ENCODE results near the gene TBC1D2.

Gene TBC1D2

GRCh38 chr9:98254228-98255060, 1.0 kb downstream of the TBC1D2 start:
- DNase-seq (ENCODE audit: low read depth): no peak
- no peak for TF ChIP-seq CTCF (IDR thresholded peaks at IDR 0.05; ENCODE audit: control insufficient read depth, insufficient read depth, low read depth, low read length, missing control alignments)

GRCh38 chr9:98253565-98253964, 1.9 kb downstream of the TBC1D2 start:
- peak overlapping the region; percentile 87 for H3K4me3 ChIP-seq (ENCODE audit: control insufficient read depth, low read depth, low read length)
- no peak for DNase-seq (ENCODE audit: low read depth)
- TF ChIP-seq CTCF (IDR thresholded peaks at IDR 0.05; ENCODE audit: control insufficient read depth, insufficient read depth, low read depth, low read length, missing control alignments): no peak

More at GRCh38 chr9:98254228-98255060, 1.0 kb downstream of the TBC1D2 start:
- H3K4me3 ChIP-seq (ENCODE audit: control insufficient read depth, low read depth, low read length): peak overlapping the region; percentile 87

- DNase-seq (ENCODE audit: low read depth): peak; percentile 41
- no peak for TF ChIP-seq CTCF (IDR thresholded peaks at IDR 0.05; ENCODE audit: control insufficient read depth, insufficient read depth, low read depth, low read length, missing control alignments)
- H3K4me3 ChIP-seq (ENCODE audit: control insufficient read depth, low read depth, low read length): no peak overlapping the region
Measured at GRCh38 chr9:98251551-98251950, 3.9 kb downstream of the TBC1D2 start.

GRCh38 chr9:98249771-98250170, 5.7 kb downstream of the TBC1D2 start:
- DNase-seq (ENCODE audit: low read depth): no peak
- no peak for TF ChIP-seq CTCF (IDR thresholded peaks at IDR 0.05; ENCODE audit: control insufficient read depth, insufficient read depth, low read depth, low read length, missing control alignments)
- no peak overlapping the region for H3K4me3 ChIP-seq (ENCODE audit: control insufficient read depth, low read depth, low read length)

GRCh38 chr9:98248737-98249474, 6.5 kb downstream of the TBC1D2 start:
- H3K4me3 ChIP-seq (ENCODE audit: control insufficient read depth, low read depth, low read length): no peak overlapping the region
- DNase-seq (ENCODE audit: low read depth): peak; percentile 95
- TF ChIP-seq CTCF (IDR thresholded peaks at IDR 0.05; ENCODE audit: control insufficient read depth, insufficient read depth, low read depth, low read length, missing control alignments): no peak

- no peak overlapping the region for H3K4me3 ChIP-seq (ENCODE audit: control insufficient read depth, low read depth, low read length)
- no peak for DNase-seq (ENCODE audit: low read depth)
- no peak for TF ChIP-seq CTCF (IDR thresholded peaks at IDR 0.05; ENCODE audit: control insufficient read depth, insufficient read depth, low read depth, low read length, missing control alignments)
Measured at GRCh38 chr9:98247831-98248657, 7.4 kb downstream of the TBC1D2 start.
